B cell (primary cell): ENCODE results near the gene C4orf33. TPM values are rescaled to one million over a fixed set of nuclear protein-coding genes. Genes with fewer than 3 reads are reported as not detected.

Experiments used
- ATAC-seq: fragments of 200-7000 bp; cut with Tn5 transposase; one replicate; pipeline ENCODE4 v1.10.0; 2021; ENCODE audit warnings: low read depth, mild to moderate bottlenecking, moderate number of reproducible peaks, moderate library complexity
- CTCF ChIA-PET: fragments of 350-600 bp; sonication (Branson Sonifier 250); formaldehyde crosslinking; loops from one replicate; lab custom pipeline; 2021; ENCODE audit warnings: antibody characterized with exemption, inconsistent platforms; lab: Charles Lee
- POLR2A ChIA-PET: fragments of 350-600 bp; sonication (Branson Sonifier 250); formaldehyde crosslinking; loops from one replicate; lab custom pipeline; 2021; ENCODE audit warnings: antibody characterized with exemption; lab: Charles Lee
- DNase-seq: peaks from one replicate; pipeline ENCODE4 v3.0.0; 2013
- H2AFZ ChIP-seq: 2 replicates; pipeline ENCODE4 v1.6.1; 2012; ENCODE audit warnings: mild to moderate bottlenecking, low read depth, low read length; ENCODE audit not compliant: insufficient read depth, poor library complexity, severe bottlenecking
- H3K27ac ChIP-seq, 2 donors: 1 replicate in 1 of 2; 2 replicates in 1 of 2; pipeline ENCODE4 v1.5.1; 2012 to 2013; ENCODE audit warnings: low read length in 2 of 2, mild to moderate bottlenecking in 2 of 2, moderate library complexity in 1 of 2
- H3K27me3 ChIP-seq, 4 experiments: fragments of 200-600 bp in 1 of 4; sonication (generic) in 1 of 4; replicated peaks in 1 of 4; 1 replicate in 2 of 4; 2 replicates in 2 of 4; pipeline versions ENCODE4 v1.6.1 to v1.7.0; 2013 to 2016; ENCODE audit warnings: low read length in 3 of 4, mild to moderate bottlenecking in 2 of 4, mixed read lengths in 1 of 4, moderate library complexity in 1 of 4; ENCODE audit not compliant: insufficient read depth in 4 of 4, control insufficient read depth in 3 of 4; ENCODE audit errors: control extremely low read depth in 1 of 4
- H3K36me3 ChIP-seq, 2 experiments: replicated peaks in 1 of 2; 1 replicate in 1 of 2; 2 replicates in 1 of 2; pipeline versions ENCODE4 v1.6.1 to v1.7.1; 2013; ENCODE audit warnings: low read length in 1 of 2; ENCODE audit not compliant: insufficient read depth in 2 of 2, control insufficient read depth in 1 of 2; ENCODE audit errors: control extremely low read depth in 1 of 2, extremely low read depth in 1 of 2
- H3K4me1 ChIP-seq, 2 donors: fragments of 200-600 bp in 1 of 2; sonication (generic) in 1 of 2; 1 replicate in 1 of 2; 2 replicates in 1 of 2; pipeline versions ENCODE4 v1.5.1 to v1.6.1; 2013 to 2017; ENCODE audit warnings: low read length in 2 of 2; ENCODE audit not compliant: control insufficient read depth in 2 of 2, insufficient read depth in 2 of 2
- H3K4me2 ChIP-seq: replicated peaks from 2 replicates; pipeline ENCODE3; 2012; ENCODE audit warnings: mild to moderate bottlenecking, low read depth, low read length; ENCODE audit not compliant: poor library complexity, severe bottlenecking
- H3K4me3 ChIP-seq, 5 experiments: fragments of 200-600 bp in 1 of 5; sonication (generic) in 1 of 5; 1 replicate in 3 of 5; 2 replicates in 2 of 5; pipeline versions ENCODE4 v1.5.1 to v1.7.0; 2011 to 2016; ENCODE audit warnings: low read length in 4 of 5, mild to moderate bottlenecking in 4 of 5, low read depth in 2 of 5, control low read depth in 1 of 5, moderate library complexity in 1 of 5; ENCODE audit not compliant: insufficient read depth in 1 of 5; ENCODE audit errors: control extremely low read depth in 1 of 5, extremely low read depth in 1 of 5
- H3K79me2 ChIP-seq: fragments of 200-600 bp; sonication (generic); one replicate; pipeline ENCODE4 v1.6.0; 2016; ENCODE audit warnings: low read length; ENCODE audit not compliant: control insufficient read depth, insufficient read depth
- H3K9ac ChIP-seq: fragments of 200-600 bp; sonication (generic); 2 replicates; pipeline ENCODE4 v1.6.1; 2017; ENCODE audit warnings: mild to moderate bottlenecking, low read length, moderate library complexity
- H3K9me3 ChIP-seq, 3 donors: one replicate each; pipeline versions ENCODE4 v1.6.1 to v1.7.1; 2013; ENCODE audit warnings: low read length in 2 of 3; ENCODE audit not compliant: control insufficient read depth in 2 of 3, insufficient read depth in 1 of 3; ENCODE audit errors: control extremely low read depth in 1 of 3
- H4K20me1 ChIP-seq: 2 replicates; pipeline ENCODE4 v1.6.0; 2012; ENCODE audit warnings: mild to moderate bottlenecking, low read length; ENCODE audit not compliant: insufficient read depth, control insufficient read depth, poor library complexity, severe bottlenecking
- H3K27ac Mint-ChIP-seq: one replicate; pipeline ENCODE4 v1.8.0; 2021; ENCODE audit warnings: mixed read lengths
- H3K27me3 Mint-ChIP-seq: one replicate; pipeline ENCODE4 v1.8.0; 2021; ENCODE audit warnings: mixed read lengths
- H3K4me1 Mint-ChIP-seq: one replicate; pipeline ENCODE4 v1.8.0; 2021; ENCODE audit warnings: mixed read lengths
- H3K4me3 Mint-ChIP-seq: one replicate; pipeline ENCODE4 v1.8.0; 2021; ENCODE audit warnings: mixed read lengths
- H3K9me3 Mint-ChIP-seq: one replicate; pipeline ENCODE4 v1.8.0; 2022; ENCODE audit warnings: mixed read lengths; ENCODE audit not compliant: insufficient read depth
- CTCF ChIP-seq: fragments of 200-600 bp; IDR thresholded peaks from one replicate; pipeline ENCODE4 v1.8.0; 2022; ENCODE audit warnings: antibody characterized with exemption, mild to moderate bottlenecking
- EZH2 ChIP-seq: IDR thresholded peaks from 2 replicates; pipeline ENCODE4 v1.6.1; 2012; ENCODE audit warnings: borderline replicate concordance, low read depth, mild to moderate bottlenecking, moderate library complexity, low read length; ENCODE audit not compliant: insufficient read depth, poor library complexity, severe bottlenecking
- WGBS: methylation state at CpG from one replicate; pipeline ENCODE4 v1.1.5; 2013; ENCODE audit warnings: missing lambda C conversion rate; ENCODE audit not compliant: insufficient coverage; 5-methylcytosine and 5-hydroxymethylcytosine counted together
- intact Hi-C: fragments of 100-400 bp; cut with micrococcal nuclease; formaldehyde crosslinking; loops from one replicate; pipeline ENCODE4 v1.10.0; 2022
- polyA plus RNA-seq: library from polyadenylated mRNA; depleted of rRNA; stranded (reverse); fragments of >200 nt; gene quantifications from 2 replicates; pipeline ENCODE4 v1.2.3, GENCODE V29; 2012
- total RNA-seq, 2 donors: library from RNA; stranded (reverse); fragments of 120-200 nt in 1 of 2; gene quantifications; 1 replicate in 1 of 2; 2 replicates in 1 of 2; pipeline versions ENCODE4 v1.2.3 to v1.2.4, GENCODE V29; 2013 to 2022

The C4orf33 gene
- total and polyA plus RNA-seq, 2 donors (not counting 1 experiment from before 2014, with no cell fraction given), result 9.0 to 9.5 TPM

GRCh38 chr4:129082302-129082701 is 13.7 kb upstream of the C4orf33 start:
- intact Hi-C loops, result no loop called here
- Mint-ChIP-seq H3K27me3 (no peaks in the 10 kb centered on the region), H3K4me3 (no peak overlapping the region), H3K27ac (no peak overlapping the region), H3K9me3 (peaks cover 13% of the 10 kb centered on the region), H3K4me1 (peaks cover 6% of the 10 kb centered on the region)
- POLR2A ChIA-PET, result no interaction called here
- no peak for DNase-seq
- no peak for TF ChIP-seq EZH2
- no peak for TF ChIP-seq CTCF
- Histone ChIP-seq H3K79me2 (peaks cover 71% of the 10 kb centered on the region), H3K4me1 (no peaks in the 10 kb centered on the region), H2AFZ (no peak overlapping the region), H3K27me3 (no peaks in the 10 kb centered on the region), H3K4me3 (no peak overlapping the region), H4K20me1 (no peaks in the 10 kb centered on the region), H3K36me3 (peaks cover 0 to 25% of the 10 kb centered on the region in 2 experiments), H3K4me2 (no peak overlapping the region), H3K9me3 (peaks cover 0 to 9% (median 4%) of the 10 kb centered on the region in 3 donors), H3K27ac (no peak overlapping the region), H3K9ac (no peak overlapping the region)
- CTCF ChIA-PET, result no interaction called here
- WGBS, result no CpG with 5 or more reads among the region's 5 CpGs
- no peak for ATAC-seq

- Mint-ChIP-seq H3K27ac (no peak overlapping the region), H3K4me3 (no peak overlapping the region), H3K4me1 (peaks cover 21% of the 10 kb centered on the region), H3K9me3 (peaks cover 7% of the 10 kb centered on the region), H3K27me3 (no peaks in the 10 kb centered on the region)
- ChIA-PET CTCF (no interaction called here), POLR2A (no interaction called here)
- Histone ChIP-seq H3K4me3 (no peak overlapping the region), H3K36me3 (peaks cover 1 to 12% of the 10 kb centered on the region in 2 experiments), H3K27ac (no peak overlapping the region), H3K4me1 (peaks cover 0 to under 1% of the 10 kb centered on the region in 2 donors), H3K79me2 (peaks cover 74% of the 10 kb centered on the region), H3K9ac (no peak overlapping the region), H4K20me1 (no peaks in the 10 kb centered on the region), H3K9me3 (peaks cover 0 to under 1% (median 0%) of the 10 kb centered on the region in 3 donors), H3K4me2 (no peak overlapping the region), H2AFZ (no peak overlapping the region), H3K27me3 (no peaks in the 10 kb centered on the region)
- no peak for DNase-seq
- WGBS, result 100% methylated on average over 2 of the region's 4 CpGs
- TF ChIP-seq EZH2, result no peak
- no peak for TF ChIP-seq CTCF
- ATAC-seq, result no peak
- intact Hi-C loops, result no loop called here
These were observed 10.5 kb upstream of the C4orf33 start for GRCh38 chr4:129085472-129085871.
